HTERT RPE-1 (cell line): ENCODE data around the gene MYO1A.

Source experiments
- in situ Hi-C: fragments of 300-500 bp; cut with MboI; formaldehyde crosslinking; loops from 4 replicates; pipeline ENCODE4 v1.14.3; 2020; ENCODE audit warnings: low sequenced_read_pairs

The MYO1A gene

DNA sequence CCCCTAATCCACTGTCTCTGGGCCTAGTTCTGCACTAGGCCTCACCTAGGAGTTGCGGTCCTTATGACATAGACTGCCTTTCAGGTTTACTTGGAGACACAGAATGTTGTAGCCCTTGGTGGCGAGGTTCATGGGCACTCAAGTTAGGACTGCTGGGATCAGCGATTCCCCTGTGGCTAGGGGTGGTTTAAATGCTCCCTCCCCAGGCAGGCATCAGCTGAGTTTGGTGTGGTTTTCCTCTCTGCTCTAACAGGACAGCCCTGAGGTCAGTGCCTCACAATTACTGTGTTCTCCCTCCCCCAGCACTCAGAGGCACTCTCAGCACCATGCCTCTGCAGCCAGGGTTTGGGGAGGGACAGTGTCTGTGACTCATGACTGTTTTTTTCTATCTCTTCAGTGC lies 70.3 kb downstream of the MYO1A start:
- in situ Hi-C loops, result loop anchor here (25.0 kb wide), 1 partner anchor 217 kb away; the partner anchor contains the start of genes HSD17B6 and PRIM1
